Memory B cell (primary cell): ENCODE data around the gene ZNF493.

ENCODE experiments used
- ATAC-seq: fragments of 150-1000 bp; cut with Tn5 transposase; 2 replicates; pipeline ENCODE4 v1.10.0; 2021; ENCODE audit warnings: low read depth, mild to moderate bottlenecking, moderate library complexity
- DNase-seq, 2 donors: peaks; one replicate each; pipeline ENCODE4 v3.0.0; 2022; ENCODE audit warnings: low spot score in 2 of 2
- H3K27ac Mint-ChIP-seq: one replicate; pipeline ENCODE4 v1.8.0; 2022; ENCODE audit warnings: mild to moderate bottlenecking, moderate library complexity, mixed read lengths
- H3K27me3 Mint-ChIP-seq: one replicate; pipeline ENCODE4 v1.8.0; 2022; ENCODE audit warnings: mixed read lengths
- H3K36me3 Mint-ChIP-seq: one replicate; pipeline ENCODE4 v1.8.0; 2022; ENCODE audit warnings: mild to moderate bottlenecking, mixed read lengths
- H3K4me1 Mint-ChIP-seq: one replicate; pipeline ENCODE4 v1.8.0; 2022; ENCODE audit warnings: mixed read lengths
- H3K4me3 Mint-ChIP-seq: one replicate; pipeline ENCODE4 v1.8.0; 2022; ENCODE audit warnings: mild to moderate bottlenecking, moderate library complexity, mixed read lengths
- H3K9me3 Mint-ChIP-seq: one replicate; pipeline ENCODE4 v1.8.0; 2022; ENCODE audit warnings: mixed read lengths

Gene ZNF493

DNA sequence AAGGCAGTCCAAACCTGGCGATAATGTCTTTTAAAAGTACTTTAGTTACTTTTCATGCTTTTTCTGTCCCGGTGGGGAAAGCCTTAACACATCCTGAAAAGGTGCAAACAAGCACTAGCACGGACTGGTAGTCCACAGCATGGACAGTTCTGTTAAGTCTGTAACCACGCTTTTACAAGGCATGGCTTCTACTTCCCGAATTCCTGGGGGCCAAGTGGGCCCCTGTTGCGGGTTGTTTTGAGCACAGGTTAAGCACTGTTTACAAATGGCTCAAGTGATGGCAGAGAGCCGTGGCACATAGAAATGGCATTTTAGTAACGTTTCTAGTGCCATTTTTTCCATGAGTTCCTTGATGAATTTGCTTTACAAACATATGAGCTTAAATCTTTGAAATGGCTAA is 37.6 kb downstream of the ZNF493 start:
- ATAC-seq (no peak), DNase-seq (no peak)
- Mint-ChIP-seq H3K27ac (no peak overlapping the region), H3K9me3 (peaks cover 12% of the 10 kb centered on the region), H3K36me3 (peaks cover 9% of the 10 kb centered on the region), H3K27me3 (no peaks in the 10 kb centered on the region), H3K4me3 (no peak overlapping the region), H3K4me1 (no peaks in the 10 kb centered on the region)

- no peak overlapping the region for H3K4me3 Mint-ChIP-seq
- no peak for ATAC-seq
- peaks cover 16% of the 10 kb centered on the region for H3K9me3 Mint-ChIP-seq
- DNase-seq = no peak
- H3K36me3 Mint-ChIP-seq = peaks cover 13% of the 10 kb centered on the region
- H3K4me1 Mint-ChIP-seq = no peaks in the 10 kb centered on the region
- no peaks in the 10 kb centered on the region for H3K27me3 Mint-ChIP-seq
- no peak overlapping the region for H3K27ac Mint-ChIP-seq
Measured at GRCh38 chr19:21434967-21435544, 38.1 kb downstream of the ZNF493 start.

GRCh38 chr19:21439201-21439751 is 42.3 kb downstream of the ZNF493 start:
- no peak overlapping the region for H3K27ac Mint-ChIP-seq
- H3K9me3 Mint-ChIP-seq = peaks cover 10% of the 10 kb centered on the region
- no peaks in the 10 kb centered on the region for H3K4me1 Mint-ChIP-seq
- no peak for ATAC-seq
- H3K27me3 Mint-ChIP-seq = no peaks in the 10 kb centered on the region
- peaks cover 11% of the 10 kb centered on the region for H3K36me3 Mint-ChIP-seq
- no peak for DNase-seq
- H3K4me3 Mint-ChIP-seq = no peak overlapping the region

GRCh38 chr19:21440321-21440720 is 43.4 kb downstream of the ZNF493 start:
- peaks cover 10% of the 10 kb centered on the region for H3K9me3 Mint-ChIP-seq
- no peak overlapping the region for H3K27ac Mint-ChIP-seq
- no peak overlapping the region for H3K4me3 Mint-ChIP-seq
- H3K27me3 Mint-ChIP-seq = no peaks in the 10 kb centered on the region
- H3K4me1 Mint-ChIP-seq = no peaks in the 10 kb centered on the region
- no peak for ATAC-seq
- no peak for DNase-seq
- H3K36me3 Mint-ChIP-seq = peaks cover 11% of the 10 kb centered on the region

DNA sequence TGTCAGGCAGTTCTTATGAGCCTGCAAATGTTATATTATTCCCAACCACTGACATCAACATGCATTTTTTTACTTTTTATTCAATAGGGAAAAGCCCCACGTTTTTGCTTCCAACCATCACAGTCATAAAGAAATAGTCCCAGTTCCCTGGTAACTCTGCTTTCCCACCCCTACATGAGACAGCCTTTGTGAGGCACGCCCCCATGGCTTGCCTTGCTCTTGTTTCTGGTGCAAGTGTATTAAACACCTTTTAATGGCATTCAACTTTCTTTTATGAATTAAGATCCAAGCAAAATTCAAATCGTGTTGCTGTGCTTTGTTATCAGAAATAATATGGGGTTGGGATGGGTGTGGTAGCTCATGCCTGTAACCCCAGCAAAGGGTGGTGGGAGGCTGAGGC is 54.3 kb downstream of the ZNF493 start:
- ATAC-seq = no peak
- H3K4me1 Mint-ChIP-seq = no peaks in the 10 kb centered on the region
- peaks cover 2% of the 10 kb centered on the region for H3K36me3 Mint-ChIP-seq
- H3K27me3 Mint-ChIP-seq = no peaks in the 10 kb centered on the region
- H3K4me3 Mint-ChIP-seq = no peak overlapping the region
- H3K9me3 Mint-ChIP-seq = peaks cover 12% of the 10 kb centered on the region
- no peak overlapping the region for H3K27ac Mint-ChIP-seq
- DNase-seq = no peak

- Mint-ChIP-seq H3K4me1 (no peaks in the 10 kb centered on the region), H3K9me3 (peaks cover 5% of the 10 kb centered on the region), H3K36me3 (peaks cover 4% of the 10 kb centered on the region), H3K4me3 (no peak overlapping the region), H3K27ac (no peak overlapping the region), H3K27me3 (no peaks in the 10 kb centered on the region)
- DNase-seq = no peak
- ATAC-seq = no peak
Measured at GRCh38 chr19:21454901-21455300, 58.0 kb downstream of the ZNF493 start.

DNA sequence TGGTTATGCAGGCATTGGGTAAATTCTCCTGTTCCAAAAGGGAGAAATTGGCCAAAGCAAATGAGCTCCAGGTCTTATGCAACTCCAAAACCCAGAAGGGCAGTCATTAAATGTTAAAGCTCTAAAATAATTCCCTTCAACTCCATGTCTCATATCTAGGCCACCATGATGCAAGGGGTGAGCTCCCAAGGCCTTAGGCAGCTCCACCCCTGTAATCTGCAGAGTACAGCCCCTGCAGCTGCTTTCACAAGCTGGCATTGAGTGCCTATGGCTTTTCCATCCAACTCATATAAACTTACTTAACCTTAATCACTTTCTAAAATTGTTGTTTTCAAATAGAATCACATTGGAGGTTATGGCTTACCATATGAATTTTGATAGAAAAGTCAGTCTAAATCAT is 63.8 kb downstream of the ZNF493 start:
- peaks cover 5% of the 10 kb centered on the region for H3K27me3 Mint-ChIP-seq

GRCh38 chr19:21462540-21462939 is 65.6 kb downstream of the ZNF493 start:
- Mint-ChIP-seq H3K27ac (no peak overlapping the region), H3K4me3 (no peak overlapping the region), H3K9me3 (peaks cover 8% of the 10 kb centered on the region), H3K36me3 (peaks cover 7% of the 10 kb centered on the region), H3K27me3 (peaks cover 5% of the 10 kb centered on the region), H3K4me1 (peaks cover 4% of the 10 kb centered on the region)
- no peak for ATAC-seq
- DNase-seq = no peak

More for the DNA sequence above, 63.8 kb downstream of the ZNF493 start:
- Mint-ChIP-seq H3K9me3 (peaks cover 8% of the 10 kb centered on the region), H3K36me3 (peaks cover 8% of the 10 kb centered on the region), H3K27ac (no peak overlapping the region), H3K4me3 (no peak overlapping the region), H3K4me1 (peaks cover 4% of the 10 kb centered on the region)
- no peak for ATAC-seq
- DNase-seq = no peak

GRCh38 chr19:21463449-21464105 is 66.6 kb downstream of the ZNF493 start:
- Mint-ChIP-seq H3K9me3 (peaks cover 8% of the 10 kb centered on the region), H3K4me1 (peaks cover 4% of the 10 kb centered on the region), H3K4me3 (peak overlapping the region; percentile 88), H3K27me3 (peaks cover 5% of the 10 kb centered on the region), H3K36me3 (peaks cover 6% of the 10 kb centered on the region), H3K27ac (no peak overlapping the region)
- no peak for DNase-seq
- peak; percentile 85 for ATAC-seq

DNA sequence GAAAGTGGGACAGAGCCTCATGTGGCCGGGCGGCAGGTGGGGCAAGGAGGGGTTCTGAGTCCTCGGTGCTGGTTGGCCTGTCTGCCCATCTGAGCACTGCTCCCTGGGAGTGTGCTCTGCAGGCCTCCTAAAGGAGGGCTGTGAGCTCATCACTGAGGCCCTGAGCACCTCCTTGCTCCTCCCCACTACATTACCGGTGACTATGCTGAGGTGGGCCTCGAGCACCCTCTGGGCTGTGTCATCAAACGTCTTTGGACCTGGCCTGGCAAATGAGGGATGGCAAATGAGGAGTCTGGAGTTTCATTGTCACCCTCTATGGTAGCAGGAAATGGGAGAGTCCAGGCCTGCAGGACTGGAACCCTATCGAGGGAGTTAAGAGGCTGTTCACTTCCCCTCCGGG is 69.7 kb downstream of the ZNF493 start:
- peaks cover 4% of the 10 kb centered on the region for H3K9me3 Mint-ChIP-seq
- H3K4me1 Mint-ChIP-seq = peaks cover 4% of the 10 kb centered on the region
- DNase-seq (no peak), ATAC-seq (no peak)
- no peak overlapping the region for H3K27ac Mint-ChIP-seq
- peaks cover 5% of the 10 kb centered on the region for H3K27me3 Mint-ChIP-seq
- peaks cover 2% of the 10 kb centered on the region for H3K36me3 Mint-ChIP-seq
- no peak overlapping the region for H3K4me3 Mint-ChIP-seq

DNA sequence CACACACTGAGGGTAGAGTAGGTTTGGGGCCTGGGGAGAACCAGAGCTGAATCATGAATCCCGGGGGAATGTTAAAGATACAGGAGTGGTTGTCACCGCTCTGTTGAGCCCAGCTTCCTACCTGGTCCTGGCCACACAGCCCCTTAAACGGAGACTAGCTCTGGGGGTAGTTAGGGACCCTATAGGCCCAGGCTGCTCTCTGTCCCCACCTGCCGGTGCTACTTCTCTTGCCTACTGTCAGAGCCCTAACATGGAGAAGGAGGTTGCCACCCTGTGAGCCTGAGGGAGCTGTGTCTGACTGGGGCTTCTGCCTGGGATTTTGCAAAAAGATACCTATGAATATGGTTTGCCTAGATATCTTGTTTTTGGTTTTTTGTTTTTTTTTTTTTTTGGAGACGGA is 71.9 kb downstream of the ZNF493 start:
- peaks cover 3% of the 10 kb centered on the region for H3K27me3 Mint-ChIP-seq
- H3K36me3 Mint-ChIP-seq = no peaks in the 10 kb centered on the region
- H3K9me3 Mint-ChIP-seq = peaks cover 2% of the 10 kb centered on the region
- no peak overlapping the region for H3K27ac Mint-ChIP-seq
- H3K4me1 Mint-ChIP-seq = peaks cover under 1% of the 10 kb centered on the region
- ATAC-seq (no peak), DNase-seq (no peak)
- H3K4me3 Mint-ChIP-seq = no peak overlapping the region

GRCh38 chr19:21472507-21472906 is 75.6 kb downstream of the ZNF493 start:
- no peaks in the 10 kb centered on the region for H3K4me1 Mint-ChIP-seq

GRCh38 chr19:21474671-21475181 is 77.8 kb downstream of the ZNF493 start:
- no peak overlapping the region for H3K27ac Mint-ChIP-seq
- peak overlapping the region; percentile 68 for H3K4me3 Mint-ChIP-seq

More at GRCh38 chr19:21472507-21472906, 75.6 kb downstream of the ZNF493 start:
- H3K27ac Mint-ChIP-seq = no peak overlapping the region
- no peak for ATAC-seq
- no peaks in the 10 kb centered on the region for H3K27me3 Mint-ChIP-seq
- H3K36me3 Mint-ChIP-seq = no peaks in the 10 kb centered on the region
- H3K4me3 Mint-ChIP-seq = no peak overlapping the region
- DNase-seq = no peak
- H3K9me3 Mint-ChIP-seq = no peaks in the 10 kb centered on the region

More at GRCh38 chr19:21474671-21475181, 77.8 kb downstream of the ZNF493 start:
- H3K36me3 Mint-ChIP-seq = no peaks in the 10 kb centered on the region
- ATAC-seq (peak; percentile 98), DNase-seq (peak; percentile 57 to 73)
- no peaks in the 10 kb centered on the region for H3K4me1 Mint-ChIP-seq
- H3K27me3 Mint-ChIP-seq = no peaks in the 10 kb centered on the region
- H3K9me3 Mint-ChIP-seq = no peaks in the 10 kb centered on the region
